Kidney (tissue), 14 donors: ENCODE data around the gene XYLT1. TPM values are rescaled to one million over a fixed set of nuclear protein-coding genes. Genes with fewer than 3 reads are reported as not detected.

Experiments used
- DNase-seq, 5 donors: peaks; one replicate each; pipeline ENCODE4 v3.0.0-alpha.2; 2013 to 2020
- FAIRE-seq: peaks from 2 replicates; lab custom pipeline; 2012; peaks lifted over from hg19 to GRCh38; lab: Jason Lieb, UNC
- H3K27ac ChIP-seq, 2 donors: one replicate each; pipeline ENCODE4 v1.7.0; 2013; ENCODE audit warnings: low read depth in 2 of 2, low read length in 2 of 2, inconsistent platforms in 1 of 2
- H3K27me3 ChIP-seq: one replicate; pipeline ENCODE4 v1.7.1; 2013; ENCODE audit warnings: low read length, inconsistent platforms; ENCODE audit not compliant: control insufficient read depth, insufficient read depth
- H3K36me3 ChIP-seq, 3 donors: one replicate each; pipeline versions ENCODE4 v1.7.0 to v1.7.1; 2013; ENCODE audit warnings: low read length in 3 of 3, control low read depth in 1 of 3, inconsistent platforms in 1 of 3; ENCODE audit not compliant: insufficient read depth in 3 of 3, control insufficient read depth in 2 of 3
- H3K4me1 ChIP-seq, 3 donors: one replicate each; pipeline versions ENCODE4 v1.7.0 to v1.7.1; 2013; ENCODE audit warnings: low read length in 3 of 3, inconsistent platforms in 1 of 3, low read depth in 1 of 3; ENCODE audit not compliant: control insufficient read depth in 2 of 3, insufficient read depth in 2 of 3
- H3K4me3 ChIP-seq, 3 donors: one replicate each; pipeline versions ENCODE4 v1.7.0 to v1.8.1; 2013; ENCODE audit warnings: low read length in 3 of 3, control low read depth in 1 of 3, inconsistent platforms in 1 of 3
- H3K9ac ChIP-seq, 3 donors: one replicate each; pipeline versions ENCODE4 v1.7.0 to v1.7.1; 2013; ENCODE audit warnings: low read length in 3 of 3, control low read depth in 1 of 3, inconsistent platforms in 1 of 3
- H3K9me3 ChIP-seq, 3 donors: one replicate each; pipeline versions ENCODE4 v1.7.0 to v1.7.1; 2013; ENCODE audit warnings: low read length in 3 of 3, control low read depth in 1 of 3, inconsistent platforms in 1 of 3; ENCODE audit not compliant: control insufficient read depth in 2 of 3, insufficient read depth in 1 of 3
- intact Hi-C: fragments of 100-400 bp; cut with DNase I; formaldehyde crosslinking; loops from one replicate; pipeline ENCODE4 v1.11.1; 2022
- polyA plus RNA-seq: library from polyadenylated mRNA; stranded (reverse); fragments of 350-450 nt; fragmentation: Illumina TruSeq; extraction: RNeasy Lipid Tissue Mini Kit (QIAGEN cat#74804); gene quantifications from one replicate; pipeline ENCODE4 v1.2.3, GENCODE V29; 2014; ENCODE audit warnings: low read depth, low replicate concordance; ENCODE audit not compliant: insufficient read depth
- total RNA-seq: library from RNA; stranded (reverse); fragmentation: NEBNext Ultra II Directional; extraction: Animal tissue kit (Norgen Biotek cat#: 25700); gene quantifications from one replicate; pipeline ENCODE4 v1.2.1, GENCODE V29; 2021
- TF ChIP-seq, protein P1 (sequence below): IDR thresholded peaks from 3 replicates; pipeline ENCODE4 v1.5.1; 2012; ENCODE audit warnings: mild to moderate bottlenecking, moderate library complexity, borderline replicate concordance; ENCODE audit not compliant: insufficient read depth; ENCODE audit errors: extremely low read depth
- donor health status: control.
- donor health status: control.
- donor health status: control.
- donor health status: control.
- donor health status: control.
- donor health status: DM: yes; HTN: yes; CAD: no.
- donor health status: Normal renal cell carcinoma (clear cell type).

Gene XYLT1
- total and polyA plus RNA-seq, 2 donors from 2014 or later = 0.52 to 7.6 TPM

DNA sequence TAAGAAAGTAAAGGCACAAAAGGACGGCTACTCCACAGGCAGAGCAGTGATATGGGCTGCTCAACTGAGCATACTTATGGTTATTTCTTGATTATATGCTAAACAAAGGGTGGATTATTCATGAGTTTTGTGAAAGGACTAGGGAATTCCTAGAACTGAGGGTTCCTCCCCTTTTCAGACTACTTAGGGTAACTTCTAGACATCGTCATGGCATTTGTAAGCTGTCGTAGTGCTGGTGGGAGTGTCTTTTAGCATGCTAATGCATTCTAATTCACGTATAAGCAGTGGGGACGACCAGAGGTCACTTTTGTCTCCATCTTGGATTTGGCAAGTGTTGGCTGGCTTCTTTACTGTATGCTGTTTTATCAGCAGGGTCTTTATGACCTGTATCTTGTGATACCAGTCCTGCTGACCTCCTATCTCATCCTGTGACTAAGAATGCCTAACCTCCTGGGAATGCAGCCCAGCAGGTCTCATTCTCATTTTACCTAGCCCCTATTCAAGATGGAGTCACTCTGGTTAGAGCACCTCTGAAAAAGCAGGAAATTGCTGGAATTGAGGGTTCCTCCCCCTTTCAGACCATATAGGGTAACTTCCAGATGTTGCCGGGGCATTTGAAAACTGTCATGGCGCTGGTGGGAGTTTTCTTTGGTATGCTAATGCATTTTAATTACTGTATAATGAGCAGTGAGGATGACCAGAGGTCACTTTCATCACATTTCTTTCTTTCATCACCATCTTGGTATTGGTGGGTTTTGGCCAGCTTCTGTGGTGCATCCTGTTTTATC lies 388.5 kb downstream of the XYLT1 start:
- DNase-seq (no peak), FAIRE-seq (no peak)
- no peaks in the 10 kb centered on the region for H3K36me3 ChIP-seq
- no peak overlapping the region for H3K9ac ChIP-seq
- intact Hi-C loops = no loop called here
- H3K4me3 ChIP-seq = no peak overlapping the region
- H3K27ac ChIP-seq = no peak overlapping the region
- H3K4me1 ChIP-seq = no peaks in the 10 kb centered on the region
- H3K9me3 ChIP-seq = no peaks in the 10 kb centered on the region
- TF ChIP-seq, protein P1, sequence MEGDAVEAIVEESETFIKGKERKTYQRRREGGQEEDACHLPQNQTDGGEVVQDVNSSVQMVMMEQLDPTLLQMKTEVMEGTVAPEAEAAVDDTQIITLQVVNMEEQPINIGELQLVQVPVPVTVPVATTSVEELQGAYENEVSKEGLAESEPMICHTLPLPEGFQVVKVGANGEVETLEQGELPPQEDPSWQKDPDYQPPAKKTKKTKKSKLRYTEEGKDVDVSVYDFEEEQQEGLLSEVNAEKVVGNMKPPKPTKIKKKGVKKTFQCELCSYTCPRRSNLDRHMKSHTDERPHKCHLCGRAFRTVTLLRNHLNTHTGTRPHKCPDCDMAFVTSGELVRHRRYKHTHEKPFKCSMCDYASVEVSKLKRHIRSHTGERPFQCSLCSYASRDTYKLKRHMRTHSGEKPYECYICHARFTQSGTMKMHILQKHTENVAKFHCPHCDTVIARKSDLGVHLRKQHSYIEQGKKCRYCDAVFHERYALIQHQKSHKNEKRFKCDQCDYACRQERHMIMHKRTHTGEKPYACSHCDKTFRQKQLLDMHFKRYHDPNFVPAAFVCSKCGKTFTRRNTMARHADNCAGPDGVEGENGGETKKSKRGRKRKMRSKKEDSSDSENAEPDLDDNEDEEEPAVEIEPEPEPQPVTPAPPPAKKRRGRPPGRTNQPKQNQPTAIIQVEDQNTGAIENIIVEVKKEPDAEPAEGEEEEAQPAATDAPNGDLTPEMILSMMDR = no peak
- no peaks in the 10 kb centered on the region for H3K27me3 ChIP-seq

DNA sequence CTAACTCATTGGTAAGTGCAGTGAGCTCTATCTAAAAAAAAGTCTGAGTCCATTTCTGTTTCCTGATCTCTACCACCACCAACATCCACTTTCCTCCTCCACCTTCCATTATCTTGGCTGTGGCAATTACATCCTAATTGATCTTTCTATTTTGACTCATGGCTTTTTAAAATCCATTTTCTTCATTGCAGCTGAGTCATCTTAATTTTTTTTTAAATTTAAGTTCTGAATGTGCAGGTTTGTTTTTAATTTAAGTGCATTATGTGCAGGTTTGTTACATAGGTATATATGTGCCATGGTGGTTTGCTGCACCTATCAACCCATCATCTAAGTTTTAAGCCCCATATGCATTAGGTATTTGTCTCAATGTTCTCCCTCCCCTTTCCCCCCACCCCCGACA lies 390.7 kb downstream of the XYLT1 start:
- H3K4me3 ChIP-seq = no peak overlapping the region
- intact Hi-C loops = no loop called here
- H3K36me3 ChIP-seq = no peaks in the 10 kb centered on the region
- no peak overlapping the region for H3K9ac ChIP-seq
- no peaks in the 10 kb centered on the region for H3K9me3 ChIP-seq
- no peak overlapping the region for H3K27ac ChIP-seq
- no peak for DNase-seq
- FAIRE-seq = no peak
- no peaks in the 10 kb centered on the region for H3K27me3 ChIP-seq
- TF ChIP-seq, protein P1 = no peak
- H3K4me1 ChIP-seq = no peaks in the 10 kb centered on the region

DNA sequence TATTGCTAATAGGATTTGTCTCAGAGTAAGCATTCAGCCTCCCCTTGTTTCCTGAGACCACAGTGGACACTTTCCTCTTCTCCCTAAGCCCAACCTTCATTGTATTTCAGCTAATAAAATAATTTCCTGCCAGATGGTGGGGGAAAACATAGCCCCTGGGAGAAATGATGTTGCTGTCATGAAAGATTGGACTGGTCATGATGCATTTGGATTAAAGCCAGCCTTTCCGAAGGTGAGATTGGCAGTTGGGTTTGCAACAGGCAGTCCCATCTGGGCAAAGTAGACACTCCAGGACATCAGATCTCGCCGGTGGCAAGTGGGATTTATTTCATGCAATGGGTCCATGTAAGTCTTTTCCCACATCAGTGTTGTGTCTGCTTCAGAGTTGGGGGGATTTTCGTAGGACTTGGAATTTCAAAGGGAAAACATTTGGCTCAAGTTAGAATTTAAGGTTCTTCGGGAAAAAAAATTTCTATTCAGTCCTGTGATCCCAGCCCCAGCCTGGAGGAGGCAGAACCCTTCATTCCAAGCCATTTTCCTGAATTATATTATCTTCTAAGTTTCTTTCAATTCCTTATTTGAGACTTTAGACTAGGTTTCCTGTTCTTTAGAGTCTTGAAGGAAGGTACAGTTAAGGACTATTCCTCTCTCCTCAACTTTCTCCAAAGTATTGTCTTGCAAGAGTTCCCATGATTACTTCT lies 391.7 kb downstream of the XYLT1 start:
- Histone ChIP-seq H3K27ac (no peak overlapping the region), H3K4me3 (no peak overlapping the region), H3K9me3 (no peaks in the 10 kb centered on the region), H3K4me1 (no peaks in the 10 kb centered on the region), H3K9ac (no peak overlapping the region), H3K27me3 (no peaks in the 10 kb centered on the region), H3K36me3 (no peaks in the 10 kb centered on the region)
- DNase-seq (no peak), FAIRE-seq (no peak)
- TF ChIP-seq, protein P1 = no peak
- intact Hi-C loops = no loop called here
